ENCODE results near the gene PDXP. TPM values are rescaled to one million over a fixed set of nuclear protein-coding genes. Genes with fewer than 3 reads are reported as not detected.

PDXP gene
- total RNA-seq, 1 experiment from 2014 or later: 24.5 TPM

- CTCF ChIA-PET: interaction anchor here (0.6 to 3.9 kb wide), 19 partner anchors 10 to 678 kb away, joined by 3 to 66 read pairs (median 4); partner anchors contain the start of genes GGA1, NOL12 and TRIOBP
- peaks cover 27% of the 10 kb centered on the region for H3K36me3 Mint-ChIP-seq (ENCODE audit: insufficient read depth, unreplicated experiment)
- TSS peak; percentile 69 for BruUV-seq (replicated peaks)
- peak overlapping the region; percentile 84 for H3K27ac Mint-ChIP-seq (ENCODE audit: unreplicated experiment)
- no peak for DNase-seq
- intact Hi-C loops (cut with micrococcal nuclease; ENCODE audit: unreplicated experiment): loop anchor here (1.0 to 5.0 kb wide), 3 partner anchors 14 to 135 kb away; no protein-coding TSS in a partner anchor
- no peaks in the 10 kb centered on the region for H3K9me3 Mint-ChIP-seq (ENCODE audit: unreplicated experiment)
- no peak for TF ChIP-seq CTCF (IDR thresholded peaks at IDR 0.05; ENCODE audit: insufficient read depth in 1 of 2, low read depth in 1 of 2, low read length in 1 of 2, severe bottlenecking in 1 of 2, unreplicated experiment in 1 of 2)
- Histone ChIP-seq H3K4me3 (ENCODE audit: low read depth, low read length) (peak overlapping the region; percentile 98), H3K27me3 (replicated peaks; ENCODE audit: control insufficient read depth, insufficient read depth, low read length) (no peaks in the 10 kb centered on the region), H3K9me3 (no peaks in the 10 kb centered on the region), H3K4me1 (peaks cover 18% of the 10 kb centered on the region), H3K36me3 (ENCODE audit: control insufficient read depth, insufficient read depth, low read length) (no peaks in the 10 kb centered on the region; the same call in 1 of the 2 replicates)
- H3K4me1 Mint-ChIP-seq (ENCODE audit: low read depth, unreplicated experiment): peaks cover 19% of the 10 kb centered on the region
- POLR2A ChIA-PET: interaction anchor here (0.5 to 2.2 kb wide), 11 partner anchors 10 to 262 kb away, joined by 3 to 22 read pairs (median 4); partner anchors contain the start of genes GGA1, LGALS2 and NOL12
- H3K4me3 Mint-ChIP-seq (ENCODE audit: unreplicated experiment): peak overlapping the region; percentile 89
- no peaks in the 10 kb centered on the region for H3K27me3 Mint-ChIP-seq (ENCODE audit: insufficient read depth, unreplicated experiment)
Observed at GRCh38 chr22:37657590-37658132, 862 bp upstream of the PDXP start.

DNA sequence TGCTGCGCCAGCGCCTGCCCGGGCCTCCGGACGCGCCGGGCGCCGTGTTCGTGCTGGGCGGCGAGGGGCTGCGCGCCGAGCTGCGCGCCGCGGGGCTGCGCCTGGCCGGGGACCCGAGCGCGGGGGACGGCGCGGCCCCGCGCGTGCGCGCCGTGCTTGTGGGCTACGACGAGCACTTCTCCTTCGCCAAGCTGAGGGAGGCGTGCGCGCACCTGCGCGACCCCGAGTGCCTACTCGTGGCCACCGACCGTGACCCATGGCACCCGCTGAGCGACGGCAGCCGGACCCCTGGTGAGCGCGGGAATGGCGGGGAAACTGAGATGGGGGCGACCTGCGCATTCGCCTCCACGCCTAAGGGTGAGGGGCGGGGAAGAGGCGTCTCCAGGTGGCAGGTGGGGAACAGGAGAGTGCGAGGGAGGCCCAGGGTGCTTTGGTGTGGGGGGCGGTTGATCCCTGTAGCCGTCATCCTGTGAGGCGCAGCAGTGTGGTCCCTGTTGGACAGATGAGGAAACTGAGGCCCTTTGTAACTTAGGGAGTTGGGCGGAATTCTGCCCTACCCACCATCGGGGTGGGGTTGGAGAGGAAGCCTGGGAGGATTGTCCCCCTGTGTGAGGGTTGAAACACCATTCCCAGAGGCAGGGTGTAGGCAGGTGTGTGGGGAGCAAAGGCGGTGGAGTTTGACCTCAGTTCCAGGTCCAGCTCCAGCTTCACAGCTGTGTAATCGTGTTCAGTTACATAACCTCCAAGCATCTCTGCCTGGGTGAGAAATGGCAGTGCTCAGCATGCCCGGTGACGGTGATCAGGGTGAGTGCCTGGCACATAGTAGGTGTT, 758 bp downstream of the PDXP start:
- H3K9me3 ChIP-seq: no peaks in the 10 kb centered on the region
- H3K4me1 ChIP-seq: peaks cover 18% of the 10 kb centered on the region
- H3K4me1 Mint-ChIP-seq (ENCODE audit: low read depth, unreplicated experiment): peaks cover 19% of the 10 kb centered on the region
- no peaks in the 10 kb centered on the region; the same call in 1 of the 2 replicates for H3K36me3 ChIP-seq (ENCODE audit: control insufficient read depth, insufficient read depth, low read length)
- TF ChIP-seq CTCF (IDR thresholded peaks at IDR 0.05; ENCODE audit: insufficient read depth in 1 of 2, low read depth in 1 of 2, low read length in 1 of 2, severe bottlenecking in 1 of 2, unreplicated experiment in 1 of 2): no peak
- H3K27ac Mint-ChIP-seq (ENCODE audit: unreplicated experiment): peak overlapping the region; percentile 29
- POLR2A ChIA-PET: interaction anchor here (0.6 to 2.2 kb wide), 4 partner anchors 16 to 146 kb away, joined by 3 to 22 read pairs (median 6); partner anchors contain the start of gene GGA1
- CTCF ChIA-PET: interaction anchor here (1.3 to 3.9 kb wide), 4 partner anchors 16 to 52 kb away, joined by 6 to 66 read pairs (median 14); partner anchors contain the start of gene GGA1
- H3K27me3 ChIP-seq (replicated peaks; ENCODE audit: control insufficient read depth, insufficient read depth, low read length): no peaks in the 10 kb centered on the region
- intact Hi-C loops (cut with micrococcal nuclease; ENCODE audit: unreplicated experiment): loop anchor here (2.0 to 5.0 kb wide), 2 partner anchors 18 to 133 kb away; no protein-coding TSS in a partner anchor
- peak in 1 of 2 experiments; percentile 62 for DNase-seq
- H3K36me3 Mint-ChIP-seq (ENCODE audit: insufficient read depth, unreplicated experiment): peaks cover 23% of the 10 kb centered on the region
- peak overlapping the region; percentile 98 for H3K4me3 ChIP-seq (ENCODE audit: low read depth, low read length)
- H3K4me3 Mint-ChIP-seq (ENCODE audit: unreplicated experiment): peak overlapping the region; percentile 89
- no peaks in the 10 kb centered on the region for H3K27me3 Mint-ChIP-seq (ENCODE audit: insufficient read depth, unreplicated experiment)
- H3K9me3 Mint-ChIP-seq (ENCODE audit: unreplicated experiment): no peaks in the 10 kb centered on the region
- no TSS peak for BruUV-seq (replicated peaks)
